ENCODE data around the gene ITGBL1.

Gene ITGBL1

GRCh38 chr13:101447852-101448251 is 4.6 kb upstream of the ITGBL1 start:
- no peak for TF ChIP-seq CTCF (IDR thresholded peaks at IDR 0.05; ENCODE audit: insufficient read depth, low read length, poor library complexity, severe bottlenecking)
- Histone ChIP-seq H3K27me3 (replicated peaks; ENCODE audit: control insufficient read depth, insufficient read depth, low read length) (no peaks in the 10 kb centered on the region), H3K4me3 (replicated peaks; ENCODE audit: low read depth, low read length) (no peak overlapping the region), H3K36me3 (ENCODE audit: control insufficient read depth, insufficient read depth, low read length) (no peaks in the 10 kb centered on the region)
- no peak for DNase-seq (ENCODE audit: extremely low read depth, insufficient read length)

- no peaks in the 10 kb centered on the region for H3K36me3 ChIP-seq (ENCODE audit: control insufficient read depth, insufficient read depth, low read length)
- DNase-seq (ENCODE audit: extremely low read depth, insufficient read length), result no peak
- no peak for TF ChIP-seq CTCF (IDR thresholded peaks at IDR 0.05; ENCODE audit: insufficient read depth, low read length, poor library complexity, severe bottlenecking)
- no peak overlapping the region for H3K4me3 ChIP-seq (replicated peaks; ENCODE audit: low read depth, low read length)
- H3K27me3 ChIP-seq (replicated peaks; ENCODE audit: control insufficient read depth, insufficient read depth, low read length), result no peaks in the 10 kb centered on the region
Measured at GRCh38 chr13:101449790-101450748, 2.4 kb upstream of the ITGBL1 start.

GRCh38 chr13:101450749-101451130 is 1.7 kb upstream of the ITGBL1 start:
- no peak for DNase-seq (ENCODE audit: extremely low read depth, insufficient read length)
- H3K36me3 ChIP-seq (ENCODE audit: control insufficient read depth, insufficient read depth, low read length), result no peaks in the 10 kb centered on the region
- H3K27me3 ChIP-seq (replicated peaks; ENCODE audit: control insufficient read depth, insufficient read depth, low read length), result no peaks in the 10 kb centered on the region
- TF ChIP-seq CTCF (IDR thresholded peaks at IDR 0.05; ENCODE audit: insufficient read depth, low read length, poor library complexity, severe bottlenecking), result no peak
- H3K4me3 ChIP-seq (replicated peaks; ENCODE audit: low read depth, low read length), result no peak overlapping the region

- Histone ChIP-seq H3K4me3 (replicated peaks; ENCODE audit: low read depth, low read length) (no peak overlapping the region), H3K27me3 (replicated peaks; ENCODE audit: control insufficient read depth, insufficient read depth, low read length) (no peaks in the 10 kb centered on the region), H3K36me3 (ENCODE audit: control insufficient read depth, insufficient read depth, low read length) (no peaks in the 10 kb centered on the region)
- no peak for DNase-seq (ENCODE audit: extremely low read depth, insufficient read length)
- no peak for TF ChIP-seq CTCF (IDR thresholded peaks at IDR 0.05; ENCODE audit: insufficient read depth, low read length, poor library complexity, severe bottlenecking)
Measured at GRCh38 chr13:101451641-101452040, 834 bp upstream of the ITGBL1 start.

GRCh38 chr13:101453784-101454201 is 1.3 kb downstream of the ITGBL1 start:
- H3K27me3 ChIP-seq (replicated peaks; ENCODE audit: control insufficient read depth, insufficient read depth, low read length), result no peaks in the 10 kb centered on the region
- peak; percentile 15 for DNase-seq (ENCODE audit: extremely low read depth, insufficient read length)
- H3K4me3 ChIP-seq (replicated peaks; ENCODE audit: low read depth, low read length), result peak overlapping the region; percentile 37
- H3K36me3 ChIP-seq (ENCODE audit: control insufficient read depth, insufficient read depth, low read length), result no peaks in the 10 kb centered on the region
- peak; percentile 9 for TF ChIP-seq CTCF (IDR thresholded peaks at IDR 0.05; ENCODE audit: insufficient read depth, low read length, poor library complexity, severe bottlenecking)
